Osteoblast (primary cell): Measurements from ENCODE around the gene ZDHHC3. TPM values are rescaled to one million over a fixed set of nuclear protein-coding genes. Genes with fewer than 3 reads are reported as not detected.
"Not testable (repeated sequence)": the region's sequence is repeated elsewhere in the genome, so short reads cannot be mapped to it uniquely, and the experiment has no call there.

Experiments used
- DNase-seq: peaks from one replicate; pipeline ENCODE4 v3.0.0; 2011; ENCODE audit warnings: low spot score, mixed read lengths; ENCODE audit not compliant: insufficient read length; ENCODE audit errors: missing footprints
- H2AFZ ChIP-seq: 2 replicates; pipeline ENCODE4 v1.6.0; 2011; ENCODE audit warnings: mild to moderate bottlenecking, low read length
- H3K27ac ChIP-seq: 2 replicates; pipeline ENCODE4 v1.5.1; 2011; ENCODE audit warnings: mild to moderate bottlenecking, low read depth, low read length, moderate library complexity
- H3K27me3 ChIP-seq: 2 replicates; pipeline ENCODE4 v1.6.0; 2012; ENCODE audit warnings: mild to moderate bottlenecking, control low read depth, inconsistent platforms, low read length, moderate library complexity; ENCODE audit not compliant: insufficient read depth
- H3K36me3 ChIP-seq: 2 replicates; pipeline ENCODE4 v1.5.1; 2011; ENCODE audit warnings: mild to moderate bottlenecking, low read length, control low read depth, moderate library complexity; ENCODE audit not compliant: insufficient read depth
- H3K4me1 ChIP-seq: 2 replicates; pipeline ENCODE4 v1.5.1; 2011; ENCODE audit warnings: mild to moderate bottlenecking, low read length, control low read depth, moderate library complexity; ENCODE audit not compliant: insufficient read depth
- H3K4me2 ChIP-seq: 2 replicates; pipeline ENCODE4 v1.6.0; 2011; ENCODE audit warnings: mild to moderate bottlenecking, low read length; ENCODE audit not compliant: insufficient read depth
- H3K4me3 ChIP-seq: fragments of 200-600 bp; sonication (generic); 3 replicates; pipeline ENCODE4 v1.5.1; 2012; ENCODE audit warnings: mild to moderate bottlenecking, low read length, inconsistent platforms; ENCODE audit not compliant: insufficient read depth
- H3K79me2 ChIP-seq: 2 replicates; pipeline ENCODE4 v1.6.0; 2012; ENCODE audit warnings: mild to moderate bottlenecking, low read length, control low read depth, inconsistent platforms; ENCODE audit not compliant: insufficient read depth
- H3K9me3 ChIP-seq: 2 replicates; pipeline ENCODE4 v1.5.1; 2011; ENCODE audit warnings: low read depth, low read length, control low read depth
- H4K20me1 ChIP-seq: 2 replicates; pipeline ENCODE4 v1.6.0; 2012; ENCODE audit warnings: mild to moderate bottlenecking, low read length, control low read depth; ENCODE audit not compliant: insufficient read depth
- CTCF ChIP-seq: IDR thresholded peaks from 2 replicates; pipeline ENCODE4 v1.5.1; 2011; ENCODE audit warnings: mild to moderate bottlenecking, low read depth, low read length, moderate library complexity; ENCODE audit errors: extremely low read depth
- total RNA-seq: library from RNA; depleted of rRNA; stranded (reverse); fragments of >200 nt; gene quantifications from 2 replicates; pipeline ENCODE4 v1.2.3, GENCODE V29; 2012

Gene ZDHHC3
- total RNA-seq, 1 donor = 61.2 TPM

GRCh38 chr3:44988073-44988472 lies 12.1 kb upstream of the ZDHHC3 start:
- peaks cover 7% of the 10 kb centered on the region for H3K4me1 ChIP-seq
- no peaks in the 10 kb centered on the region for H3K9me3 ChIP-seq
- peaks cover 23% of the 10 kb centered on the region for H3K36me3 ChIP-seq
- peaks cover 74% of the 10 kb centered on the region for H3K79me2 ChIP-seq
- no peak overlapping the region for H3K4me2 ChIP-seq
- H3K4me3 ChIP-seq = no peak overlapping the region
- peaks cover 41% of the 10 kb centered on the region for H4K20me1 ChIP-seq
- DNase-seq = peak; percentile 83
- H3K27ac ChIP-seq = no peak overlapping the region
- H2AFZ ChIP-seq = no peak overlapping the region
- peak; percentile 66 for TF ChIP-seq CTCF
- H3K27me3 ChIP-seq = no peaks in the 10 kb centered on the region

- peaks cover 23% of the 10 kb centered on the region for H3K36me3 ChIP-seq
- H3K4me2 ChIP-seq = no peak overlapping the region
- no peaks in the 10 kb centered on the region for H3K9me3 ChIP-seq
- H2AFZ ChIP-seq = no peak overlapping the region
- no peaks in the 10 kb centered on the region for H3K27me3 ChIP-seq
- H3K27ac ChIP-seq = no peak overlapping the region
- H4K20me1 ChIP-seq = peaks cover 43% of the 10 kb centered on the region
- no peak overlapping the region for H3K4me3 ChIP-seq
- no peak for DNase-seq
- TF ChIP-seq CTCF = no peak
- H3K79me2 ChIP-seq = peaks cover 78% of the 10 kb centered on the region
- H3K4me1 ChIP-seq = no peaks in the 10 kb centered on the region
Measured at GRCh38 chr3:44987332-44987731, 11.4 kb upstream of the ZDHHC3 start.

GRCh38 chr3:44986330-44986729 lies 10.4 kb upstream of the ZDHHC3 start:
- H3K27me3 ChIP-seq, DNase-seq, H3K4me3 ChIP-seq, H3K4me2 ChIP-seq, H3K4me1 ChIP-seq, H3K27ac ChIP-seq, H2AFZ ChIP-seq, H3K9me3 ChIP-seq: not testable (repeated sequence)
- peaks cover 53% of the 10 kb centered on the region for H4K20me1 ChIP-seq
- peaks cover 13% of the 10 kb centered on the region for H3K36me3 ChIP-seq
- H3K79me2 ChIP-seq = peaks cover 78% of the 10 kb centered on the region

GRCh38 chr3:44984335-44984734 lies 8.4 kb upstream of the ZDHHC3 start:
- Histone ChIP-seq H3K9me3 (no peaks in the 10 kb centered on the region), H3K36me3 (no peaks in the 10 kb centered on the region), H3K27ac (no peak overlapping the region), H4K20me1 (peaks cover 53% of the 10 kb centered on the region), H3K4me2 (no peak overlapping the region), H3K4me3 (no peak overlapping the region), H3K79me2 (peaks cover 87% of the 10 kb centered on the region), H2AFZ (no peak overlapping the region), H3K27me3 (no peaks in the 10 kb centered on the region), H3K4me1 (no peaks in the 10 kb centered on the region)
- DNase-seq = no peak
- no peak for TF ChIP-seq CTCF
